Endothelial cell of umbilical vein (primary cell): ENCODE results near the gene NANOS3. TPM values are rescaled to one million over a fixed set of nuclear protein-coding genes. Genes with fewer than 3 reads are reported as not detected.

Experiments
- BruUV-seq: library from RNA; stranded (reverse); fragments of 400-500 nt; replicated peaks from 2 replicates; lab custom pipeline; 2021; lab: Mats Ljungman, UMichigan
- CTCF ChIA-PET: fragments of 300-600, 350-600 bp; sonication (Branson Sonifier 250); formaldehyde crosslinking; loops from one replicate; lab custom pipeline; 2021; ENCODE audit warnings: antibody characterized with exemption, inconsistent platforms; lab: Charles Lee
- POLR2A ChIA-PET: fragments of 300-600, 350-600 bp; sonication (Branson Sonifier 250); formaldehyde crosslinking; loops from one replicate; lab custom pipeline; 2021; ENCODE audit warnings: antibody characterized with exemption, inconsistent platforms; lab: Charles Lee
- DNase-seq: peaks from one replicate; pipeline ENCODE4 v3.0.0-alpha.2; 2011; ENCODE audit warnings: low read depth, low spot score
- FAIRE-seq: peaks from 2 replicates; lab custom pipeline; 2011; peaks lifted over from hg19 to GRCh38; lab: Jason Lieb, UNC
- H2AFZ ChIP-seq: 2 replicates; pipeline ENCODE4 v1.6.0; 2012; ENCODE audit warnings: low read depth, low read length, control low read depth, inconsistent platforms
- H3K27ac ChIP-seq: 2 replicates; pipeline ENCODE4 v1.5.1; 2011; ENCODE audit warnings: low read depth, mild to moderate bottlenecking, control low read depth, low read length, moderate library complexity; ENCODE audit not compliant: insufficient read depth
- H3K27me3 ChIP-seq, 2 experiments: 2 replicates each; pipeline versions ENCODE4 v1.6.0 to v1.6.1; 2011; ENCODE audit warnings: low read length in 2 of 2, mixed read lengths in 1 of 2; ENCODE audit not compliant: control insufficient read depth in 2 of 2, insufficient read depth in 2 of 2
- H3K36me3 ChIP-seq, 2 experiments: 2 replicates in 1 of 2; 3 replicates in 1 of 2; pipeline ENCODE4 v1.5.1; 2011; ENCODE audit warnings: low read length in 2 of 2, mild to moderate bottlenecking in 1 of 2, moderate library complexity in 1 of 2; ENCODE audit not compliant: control insufficient read depth in 2 of 2, insufficient read depth in 2 of 2; ENCODE audit errors: extremely low read depth in 1 of 2
- H3K4me1 ChIP-seq: 3 replicates; pipeline ENCODE4 v1.5.1; 2011; ENCODE audit warnings: mild to moderate bottlenecking, low read length; ENCODE audit not compliant: control insufficient read depth, insufficient read depth; ENCODE audit errors: extremely low read depth
- H3K4me2 ChIP-seq: 2 replicates; pipeline ENCODE4 v1.6.1; 2011; ENCODE audit warnings: low read length, control low read depth, mixed read lengths; ENCODE audit not compliant: insufficient read depth
- H3K4me3 ChIP-seq, 3 experiments: fragments of 200-600 bp in 1 of 3; sonication (generic), shearing (Covaris generic) in 1 of 3; replicated peaks in 1 of 3; 2 replicates each; pipeline ENCODE4 v1.5.1; 2011 to 2016; ENCODE audit warnings: control low read depth in 3 of 3, low read length in 3 of 3, mild to moderate bottlenecking in 2 of 3, inconsistent platforms in 1 of 3, low read depth in 1 of 3, moderate library complexity in 1 of 3; ENCODE audit not compliant: insufficient read depth in 1 of 3
- H3K79me2 ChIP-seq: 2 replicates; pipeline ENCODE4 v1.6.0; 2012; ENCODE audit warnings: low read length, inconsistent platforms; ENCODE audit not compliant: control insufficient read depth, insufficient read depth
- H3K9ac ChIP-seq: replicated peaks from 2 replicates; pipeline ENCODE3; 2011; ENCODE audit warnings: low read length, control low read depth; ENCODE audit not compliant: insufficient read depth; ENCODE audit errors: extremely low read depth
- H3K9me1 ChIP-seq: replicated peaks from 3 replicates; pipeline ENCODE4 v1.6.0; 2011; ENCODE audit warnings: mild to moderate bottlenecking, low read length; ENCODE audit not compliant: control insufficient read depth, insufficient read depth; ENCODE audit errors: extremely low read depth
- H3K9me3 ChIP-seq: replicated peaks from 2 replicates; pipeline ENCODE4 v1.5.1; 2012; ENCODE audit warnings: low read length, inconsistent platforms; ENCODE audit not compliant: control insufficient read depth, insufficient read depth
- H4K20me1 ChIP-seq: replicated peaks from 2 replicates; pipeline ENCODE3; 2011; ENCODE audit warnings: mild to moderate bottlenecking, low read length; ENCODE audit not compliant: control insufficient read depth, insufficient read depth; ENCODE audit errors: extremely low read depth
- CTCF ChIP-seq, 2 donors: IDR thresholded peaks; 1 replicate in 1 of 2; 2 replicates in 1 of 2; pipeline ENCODE4 v1.5.1; 2011; ENCODE audit warnings: low read length in 2 of 2, mild to moderate bottlenecking in 2 of 2, moderate library complexity in 2 of 2, control low read depth in 1 of 2, inconsistent platforms in 1 of 2, low read depth in 1 of 2; ENCODE audit not compliant: insufficient read depth in 1 of 2; ENCODE audit errors: extremely low read depth in 1 of 2
- EZH2 ChIP-seq: IDR thresholded peaks from 2 replicates; pipeline ENCODE4 v1.6.1; 2012; ENCODE audit warnings: borderline replicate concordance, low read depth, mild to moderate bottlenecking, moderate library complexity, low read length, inconsistent platforms; ENCODE audit not compliant: severe bottlenecking
- FOS ChIP-seq: IDR thresholded peaks from 2 replicates; pipeline ENCODE4 v1.6.1; 2011; ENCODE audit warnings: mild to moderate bottlenecking, low read length, moderate library complexity, borderline replicate concordance; ENCODE audit not compliant: insufficient read depth
- GATA2 ChIP-seq: IDR thresholded peaks from 2 replicates; pipeline ENCODE4 v1.7.0; 2011; ENCODE audit warnings: low read depth, mild to moderate bottlenecking, moderate library complexity, mixed read lengths, low read length; ENCODE audit not compliant: insufficient read length, insufficient read depth
- JUN ChIP-seq: IDR thresholded peaks from 2 replicates; pipeline ENCODE4 v1.6.1; 2011; ENCODE audit warnings: borderline replicate concordance, low read depth; ENCODE audit not compliant: insufficient read length, insufficient read depth
- MAX ChIP-seq: IDR thresholded peaks from 2 replicates; pipeline ENCODE4 v1.6.1; 2011; ENCODE audit not compliant: insufficient read depth, insufficient read length
- MYC ChIP-seq: IDR thresholded peaks from one replicate; pipeline ENCODE4 v1.6.1; 2011; ENCODE audit warnings: mild to moderate bottlenecking, low read depth, low read length
- POLR2A ChIP-seq: IDR thresholded peaks from 2 replicates; pipeline ENCODE4 v1.6.1; 2012; ENCODE audit warnings: low read depth, mild to moderate bottlenecking, control low read depth, low read length
- POLR2AphosphoS5 ChIP-seq: IDR thresholded peaks from 2 replicates; pipeline ENCODE4 v1.6.1; 2012; ENCODE audit warnings: low read depth, mild to moderate bottlenecking, control low read depth, low read length, moderate library complexity; ENCODE audit not compliant: insufficient read depth
- dilution Hi-C: fragments of 300-500 bp; cut with MboI; formaldehyde crosslinking; loops from one replicate; pipeline ENCODE4 v1.15.0; 2019; ENCODE audit warnings: low sequenced_read_pairs; ENCODE audit not compliant: extremely low pct_ligation_motif_present
- intact Hi-C: fragments of 100-400 bp; cut with micrococcal nuclease; formaldehyde crosslinking; loops from one replicate; pipeline ENCODE4 v1.10.0; 2022
- polyA plus RNA-seq, 4 experiments: library from polyadenylated mRNA; depleted of rRNA in 3 of 4; stranded (reverse) in 3 of 4; unstranded in 1 of 4; fragments of >200 nt; gene quantifications; 2 replicates each; pipeline versions ENCODE4 v1.2.1 to v1.2.3, GENCODE V29; 2011 to 2012; ENCODE audit warnings: missing spikeins in 1 of 4
- total RNA-seq: library from RNA; stranded (reverse); gene quantifications from 2 replicates; pipeline ENCODE4 v1.2.3, GENCODE V29; 2021

NANOS3 gene
- total and polyA plus RNA-seq, 2 donors (not counting 3 experiments of a cell fraction or from before 2014, with no cell fraction given) = 1.0 to 4.4 TPM

DNA sequence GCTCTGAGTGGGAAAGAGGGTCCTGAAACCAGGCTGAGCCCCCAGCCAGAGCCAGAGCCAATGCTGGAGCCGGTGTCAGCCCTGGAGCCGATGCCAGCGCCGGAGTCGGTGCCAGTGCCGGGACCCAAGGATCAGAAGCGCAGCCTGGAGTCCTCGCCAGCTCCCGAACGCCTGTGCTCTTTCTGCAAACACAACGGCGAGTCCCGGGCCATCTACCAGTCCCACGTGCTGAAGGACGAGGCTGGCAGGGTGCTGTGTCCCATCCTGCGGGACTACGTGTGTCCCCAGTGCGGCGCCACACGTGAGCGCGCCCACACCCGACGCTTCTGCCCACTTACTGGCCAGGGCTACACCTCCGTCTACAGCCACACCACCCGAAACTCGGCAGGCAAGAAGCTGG, 369 bp downstream of the NANOS3 start:
- dilution Hi-C loops = no loop called here

More for the DNA sequence above, 369 bp downstream of the NANOS3 start:
- CTCF ChIA-PET = interaction anchor here (1.1 to 8.1 kb wide), 5 partner anchors 154 to 260 kb away, joined by 3 to 74 read pairs (median 5); partner anchors contain the start of genes ASF1B, IL27RA and MISP3
- Histone ChIP-seq H3K4me3 (no peak overlapping the region), H3K9ac (no peak overlapping the region), H3K9me1 (no peaks in the 10 kb centered on the region), H3K79me2 (no peaks in the 10 kb centered on the region), H4K20me1 (no peaks in the 10 kb centered on the region), H3K36me3 (no peaks in the 10 kb centered on the region), H3K27me3 (no peaks in the 10 kb centered on the region), H3K4me2 (no peak overlapping the region), H3K4me1 (peaks cover 5% of the 10 kb centered on the region), H2AFZ (no peak overlapping the region), H3K9me3 (no peaks in the 10 kb centered on the region), H3K27ac (no peak overlapping the region)
- no peak for TF ChIP-seq POLR2AphosphoS5
- no peak for TF ChIP-seq CTCF (IDR thresholded peaks at IDR 0.05; ENCODE audit: extremely low read depth in 1 of 2, insufficient read depth in 1 of 2, low read depth in 1 of 2, low read length in 2 of 2)
- TF ChIP-seq JUN = no peak
- TF ChIP-seq MAX = no peak
- no peak for TF ChIP-seq POLR2A
- TF ChIP-seq GATA2 = no peak
- no peak for TF ChIP-seq MYC
- no peak for TF ChIP-seq EZH2
- no peak for TF ChIP-seq FOS
- no peak for FAIRE-seq
- no peak for DNase-seq
- POLR2A ChIA-PET = no interaction called here
- no TSS peak for BruUV-seq
- intact Hi-C loops = no loop called here
